Inferior parietal cortex (tissue), 1 donor: ENCODE results near the gene SLC44A5.
"Not testable (repeated sequence)": the region's sequence is repeated elsewhere in the genome, so short reads cannot be mapped to it uniquely, and the experiment has no call there.

Experiments
- DNase-seq: peaks from one replicate; pipeline ENCODE4 v3.0.0-alpha.2; 2016; ENCODE audit errors: extremely low spot score

SLC44A5 gene

DNA sequence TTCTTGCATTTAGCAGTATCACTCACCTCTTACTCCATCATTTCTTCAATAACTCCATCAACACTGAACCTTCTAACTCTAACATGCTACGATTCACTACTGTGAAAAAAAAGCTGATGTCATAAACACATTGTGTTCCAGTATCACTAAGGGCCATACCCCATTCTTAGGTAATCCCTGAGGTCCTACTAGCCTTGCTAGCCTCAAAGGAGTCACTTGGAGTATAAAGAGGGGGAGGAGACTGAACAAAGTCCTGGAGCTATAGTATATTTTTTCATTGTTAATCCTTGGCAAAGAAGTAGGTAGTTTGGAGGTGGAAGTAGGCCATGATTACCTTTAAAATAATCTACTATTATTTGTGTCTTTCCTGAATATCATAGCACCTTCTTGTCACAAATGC, at the start of gene SLC44A5:
TSS of gene SLC44A5 (minus strand) at position 101 of the 400 bp plus-strand sequence. CDS start 69,667 bp downstream, outside the sequence.
- no peak for DNase-seq

DNA sequence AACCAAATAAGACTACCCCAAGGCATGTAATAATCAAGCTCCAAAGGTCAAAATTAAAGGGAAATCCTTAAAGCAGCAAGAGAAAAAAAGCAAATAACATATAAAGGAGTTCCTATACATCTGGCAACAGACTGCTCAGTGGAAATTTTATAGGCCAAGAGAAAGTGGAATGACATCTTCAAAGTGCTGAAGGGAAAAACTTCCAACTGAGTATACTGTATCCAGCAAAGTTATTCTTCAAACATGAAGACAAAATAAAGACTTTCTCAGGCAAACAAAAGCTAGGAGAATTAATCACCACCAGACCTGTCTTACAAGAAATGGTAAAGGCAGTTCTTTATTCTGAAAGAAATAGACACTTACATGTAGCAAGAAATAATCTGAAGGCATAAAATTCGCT, 45.0 kb upstream of the SLC44A5 start:
- no peak for DNase-seq

DNA sequence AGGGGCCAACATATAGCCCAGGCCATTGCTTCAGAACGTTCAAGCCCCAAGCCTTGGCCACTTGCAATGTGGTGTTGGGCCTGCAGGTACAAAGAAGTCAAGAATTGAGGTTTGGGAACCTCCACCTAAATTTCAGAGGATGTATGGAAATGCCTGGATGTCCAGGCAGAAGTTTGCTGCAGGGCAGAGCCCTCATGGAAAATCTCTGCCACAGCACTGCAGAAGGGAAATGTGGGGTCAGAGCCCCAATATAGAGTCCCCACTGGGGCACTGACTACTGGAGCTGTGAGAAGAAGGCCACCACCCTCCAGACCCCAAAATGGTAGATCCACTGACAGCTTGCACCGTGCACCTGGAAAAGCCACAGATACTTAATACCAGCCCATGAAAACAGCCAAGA, 36.3 kb upstream of the SLC44A5 start:
- not testable (repeated sequence) for DNase-seq

DNA sequence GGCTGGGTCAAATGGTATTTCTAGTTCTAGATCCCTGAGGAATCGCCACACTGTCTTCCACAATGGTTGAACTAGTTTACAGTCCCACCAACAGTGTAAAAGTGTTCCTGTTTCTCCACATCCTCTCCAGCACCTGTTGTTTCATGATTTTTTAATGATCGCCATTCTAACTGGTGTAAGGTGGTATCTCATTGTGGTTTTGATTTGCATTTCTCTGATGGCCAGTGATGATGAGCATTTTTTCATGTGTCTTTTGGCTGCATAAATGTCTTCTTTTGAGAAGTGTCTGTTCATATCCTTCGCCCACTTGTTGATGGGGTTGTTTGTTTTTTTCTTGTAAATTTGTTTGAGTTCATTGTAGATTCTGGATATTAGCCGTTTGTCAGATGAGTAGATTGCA, 34.2 kb upstream of the SLC44A5 start:
- DNase-seq, result not testable (repeated sequence)

GRCh38 chr1:75643460-75643859, 32.5 kb upstream of the SLC44A5 start:
- DNase-seq, result no peak

DNA sequence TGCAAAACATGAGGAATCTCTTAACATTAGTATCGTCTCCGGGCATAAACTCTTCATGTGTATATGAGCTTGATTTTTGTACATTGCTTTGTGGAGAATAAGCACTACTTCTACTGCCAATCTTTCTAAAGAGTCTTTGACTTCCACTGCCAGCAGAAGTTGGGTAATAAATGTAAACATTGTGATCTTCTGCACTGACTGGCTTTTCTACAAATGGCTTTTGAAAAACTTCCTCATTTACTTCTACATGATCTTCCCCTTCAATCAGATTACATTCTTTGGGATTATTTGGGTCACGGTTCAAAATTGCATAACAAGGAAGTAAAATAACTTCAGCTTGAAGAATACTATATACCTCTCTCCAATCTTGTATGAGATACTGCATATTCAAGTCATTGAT, 30.4 kb upstream of the SLC44A5 start:
- DNase-seq, result no peak

GRCh38 chr1:75640137-75640536, 29.2 kb upstream of the SLC44A5 start:
- DNase-seq, result no peak

- DNase-seq, result peak; percentile 81
Observed at GRCh38 chr1:75632350-75632949, 21.5 kb upstream of the SLC44A5 start.

DNA sequence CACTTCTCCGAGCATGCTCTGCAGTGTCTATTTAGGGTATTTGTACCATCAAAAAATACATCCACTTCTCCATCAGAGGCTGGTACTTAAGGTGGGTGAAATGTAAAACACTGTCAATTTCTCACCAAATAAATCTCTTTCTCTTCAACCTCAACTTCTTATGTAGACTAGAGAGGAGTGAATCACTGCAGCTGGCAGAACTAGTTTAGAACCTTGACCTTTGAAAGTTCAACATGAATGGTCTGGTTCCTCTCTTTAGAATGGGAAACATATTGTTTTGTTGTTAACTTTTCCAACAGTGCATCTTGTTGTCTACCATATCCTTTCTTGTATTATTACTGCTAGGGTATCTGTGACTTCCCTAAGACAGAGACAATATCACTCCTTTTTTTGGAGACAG, 20.1 kb upstream of the SLC44A5 start:
- DNase-seq, result no peak

- DNase-seq, result no peak
Observed at GRCh38 chr1:75630004-75630594, 19.2 kb upstream of the SLC44A5 start.

DNA sequence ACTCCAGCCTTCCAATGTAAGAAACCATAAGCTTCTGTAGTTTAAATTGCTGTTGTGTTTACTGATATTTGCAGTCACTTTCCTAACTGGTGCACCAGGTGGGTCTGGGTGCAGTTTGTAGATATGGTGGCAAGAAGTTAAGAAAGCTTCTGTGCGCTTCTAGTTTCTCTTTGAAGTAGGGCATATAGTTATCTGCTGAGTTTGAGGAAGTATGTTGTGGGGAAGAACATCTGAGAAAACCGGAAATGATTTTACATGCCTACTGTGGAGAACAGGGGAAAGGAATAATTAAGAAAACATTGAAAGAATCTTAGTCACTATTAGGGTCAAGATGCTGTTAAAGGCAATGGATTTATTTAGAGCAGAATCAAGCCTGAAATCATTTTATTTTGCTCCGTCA, 14.9 kb upstream of the SLC44A5 start:
- no peak for DNase-seq

DNA sequence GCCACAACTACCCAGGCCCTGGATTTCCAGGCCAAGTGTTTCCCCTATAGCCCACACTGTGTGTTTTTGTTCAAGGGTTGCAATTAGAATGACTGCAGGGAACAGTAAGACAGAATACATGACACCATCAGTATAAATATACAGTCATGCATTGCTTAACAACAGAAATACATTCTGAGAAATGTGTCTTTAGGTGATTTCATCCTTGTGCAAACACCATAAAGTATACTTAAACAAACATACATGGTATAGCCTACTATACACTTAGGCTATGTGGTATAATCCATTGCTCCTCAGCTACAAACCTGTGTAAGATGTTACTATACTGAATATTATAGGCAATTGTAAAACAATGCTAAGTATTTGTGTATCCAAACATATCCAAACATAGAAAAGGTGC, 7.5 kb upstream of the SLC44A5 start:
- no peak for DNase-seq

DNA sequence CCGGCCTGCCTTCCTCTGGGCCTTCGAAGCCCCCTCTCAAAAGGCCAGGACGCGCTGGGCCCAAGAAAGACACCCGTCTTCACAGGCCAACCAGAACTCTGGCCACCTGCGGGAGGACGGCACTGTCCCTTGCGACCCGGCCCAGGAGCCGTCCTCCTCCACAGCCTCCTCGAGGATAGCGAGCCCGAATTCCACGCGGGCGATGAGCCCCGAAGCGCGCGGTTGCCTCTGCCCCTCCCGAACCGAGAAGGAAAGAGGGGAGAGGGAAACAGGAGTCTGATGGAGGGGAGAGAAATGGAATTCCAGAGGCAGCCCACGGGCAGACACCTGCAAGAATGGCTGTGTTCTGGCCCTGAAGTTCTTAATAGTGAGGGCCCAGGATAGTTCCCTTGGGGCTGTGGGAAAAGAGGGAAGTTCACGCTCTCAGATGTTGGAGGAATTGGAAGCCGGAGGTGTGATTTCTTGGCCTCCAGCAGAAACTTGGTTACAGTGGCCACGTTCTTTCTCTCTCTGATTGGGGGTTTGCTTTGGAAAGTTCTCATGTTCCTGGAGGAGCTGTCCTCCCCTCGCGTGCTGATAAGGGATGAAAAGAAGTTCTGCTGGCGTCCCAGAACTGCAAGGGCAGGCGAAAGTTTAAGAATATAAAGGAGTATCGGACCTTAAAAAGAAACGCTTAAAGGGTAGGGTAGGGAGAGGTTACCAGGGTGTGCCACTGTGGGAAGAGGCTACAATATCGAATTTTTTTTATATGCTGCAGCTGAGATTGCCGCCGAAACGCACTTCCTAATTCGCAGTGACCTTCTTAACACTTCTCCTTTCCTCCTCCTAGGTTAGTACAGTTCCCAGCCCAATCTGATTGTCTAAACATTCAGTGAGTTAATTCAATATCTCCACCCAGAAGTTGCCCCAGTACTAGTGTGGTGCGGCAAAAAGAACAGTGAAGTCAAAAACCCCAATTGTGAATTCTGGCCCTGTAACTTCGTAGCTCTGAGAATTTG, 5.8 kb upstream of the SLC44A5 start:
- DNase-seq, result no peak

DNA sequence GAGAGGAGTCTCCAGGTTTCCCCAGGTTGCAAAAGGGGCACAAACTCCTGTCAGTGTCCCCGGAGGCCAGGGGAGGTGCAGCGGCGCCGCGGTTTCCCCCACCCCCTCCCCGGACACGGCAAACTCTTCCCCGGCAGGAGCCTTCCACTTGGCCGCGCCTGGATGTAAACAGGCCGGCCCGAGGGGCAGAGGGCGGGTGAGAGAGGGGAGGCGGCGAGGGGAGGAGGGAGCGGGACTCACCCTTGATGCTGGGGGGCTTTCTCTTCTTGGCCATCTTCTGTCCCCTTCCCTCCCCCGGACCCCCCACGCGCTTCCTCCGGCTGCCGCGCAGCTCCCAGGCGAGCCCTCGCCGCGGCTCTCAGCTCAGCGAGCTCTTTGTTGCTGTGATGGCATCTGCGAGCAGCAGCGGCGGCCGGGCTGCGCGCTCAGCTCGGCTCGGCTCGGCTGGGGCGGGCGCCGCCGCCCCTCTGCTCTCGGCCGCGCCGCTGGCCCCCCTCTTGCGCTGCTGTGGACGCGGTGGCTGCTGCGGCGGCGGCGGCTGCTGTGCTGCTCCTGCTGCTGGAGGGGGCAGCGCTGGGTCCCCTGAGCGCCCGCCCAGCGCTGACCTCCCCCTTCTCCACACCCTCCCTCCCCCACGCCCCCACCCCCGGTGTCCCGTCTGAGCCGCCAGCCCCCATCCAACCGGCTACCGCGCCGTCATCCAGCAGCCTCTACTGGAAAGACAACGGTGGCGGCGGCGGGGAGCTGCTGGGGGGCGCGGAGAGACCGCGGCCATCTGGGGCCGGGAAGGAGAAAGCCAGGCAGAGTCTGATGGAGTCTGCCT, 4.9 kb upstream of the SLC44A5 start:
- no peak for DNase-seq

DNA sequence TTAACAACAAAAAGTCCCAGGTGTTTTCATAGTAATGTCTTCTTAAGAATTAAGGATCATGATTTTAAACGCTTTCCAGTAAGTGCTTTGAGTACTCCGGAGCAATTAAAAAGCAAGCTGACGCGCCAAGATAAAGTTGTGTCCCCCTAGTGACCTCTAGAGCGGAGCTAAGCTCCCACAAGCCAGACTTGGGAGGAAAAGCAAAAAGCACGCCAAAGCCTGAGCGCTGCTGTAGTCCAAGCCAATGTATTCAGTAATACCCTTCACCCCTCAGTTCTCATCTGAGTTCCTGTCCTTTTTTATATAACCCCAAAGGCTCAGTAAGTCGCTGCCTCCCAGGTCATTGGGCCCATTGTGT, 3.5 kb upstream of the SLC44A5 start:
- peak; percentile 34 for DNase-seq

DNA sequence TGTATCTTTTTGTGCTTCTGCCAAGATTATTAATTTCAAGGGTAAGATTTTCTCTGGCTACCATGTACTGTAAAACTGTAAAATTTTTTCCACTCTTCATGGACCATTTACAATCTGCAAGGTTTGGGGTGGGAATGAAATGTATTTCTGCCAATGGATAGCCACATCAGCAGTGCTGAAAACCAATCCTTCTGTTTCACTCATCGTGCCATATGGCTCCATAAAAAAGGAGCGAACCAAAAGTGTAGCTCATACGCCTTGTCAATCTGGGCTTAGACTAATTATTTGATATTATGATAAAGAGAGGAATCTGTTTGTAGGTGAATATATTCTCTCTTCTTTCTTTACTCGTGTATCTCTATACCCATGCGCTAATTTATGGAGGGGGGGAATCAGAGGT, 3.0 kb upstream of the SLC44A5 start:
- no peak for DNase-seq

GRCh38 chr1:75612976-75613375, 2.1 kb upstream of the SLC44A5 start:
- no peak for DNase-seq

DNA sequence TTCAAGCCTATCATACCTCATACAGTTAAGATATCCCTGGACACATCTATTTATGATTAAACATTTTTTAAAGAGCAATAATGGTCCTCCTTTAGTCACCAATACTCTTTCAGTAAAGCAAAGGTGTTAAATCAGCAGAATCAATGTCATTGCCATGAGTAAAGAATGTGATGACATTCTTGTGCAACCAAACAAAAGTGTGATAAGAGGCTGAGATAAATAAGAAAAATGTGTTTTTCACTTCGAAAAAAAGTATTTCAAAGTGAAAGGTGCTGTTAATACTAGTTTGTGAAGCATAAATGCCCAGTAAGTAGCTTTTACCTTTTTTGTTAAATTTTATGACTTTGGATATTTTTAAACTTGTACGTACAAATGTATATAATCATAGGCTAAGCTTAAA, 8.4 kb downstream of the SLC44A5 start:
- DNase-seq, result no peak

GRCh38 chr1:75600781-75601180, 10.1 kb downstream of the SLC44A5 start:
- DNase-seq, result no peak

- DNase-seq, result no peak
Observed at GRCh38 chr1:75594327-75594726, 16.6 kb downstream of the SLC44A5 start.

GRCh38 chr1:75593457-75593856, 17.5 kb downstream of the SLC44A5 start:
- DNase-seq, result not testable (repeated sequence)

GRCh38 chr1:75589637-75590036, 21.3 kb downstream of the SLC44A5 start:
- no peak for DNase-seq
